Esophagus squamous epithelium (tissue), 4 donors: ENCODE data around the gene COMMD1.
A peak's percentile ranks its signal among the peaks of the same experiment; 100 is the strongest.

ENCODE experiments used
- CTCF ChIP-seq, 6 experiments: fragments of 450-650 bp in 4 of 6; fragments of 200-600 bp in 2 of 6; sonication (generic) in 2 of 6; IDR thresholded peaks; one replicate each; pipeline ENCODE4 v1.5.1; 2016 to 2019; ENCODE audit warnings: antibody characterized with exemption in 6 of 6, mild to moderate bottlenecking in 4 of 6, moderate library complexity in 4 of 6
- POLR2A ChIP-seq, 4 donors: fragments of 450-650 bp; IDR thresholded peaks; one replicate each; pipeline ENCODE4 v1.6.1; 2017; ENCODE audit warnings: antibody characterized with exemption in 4 of 4, mild to moderate bottlenecking in 4 of 4, moderate library complexity in 3 of 4

GRCh38 chr2:61898810-61899209 lies 6.7 kb upstream of the COMMD1 start:
- TF ChIP-seq CTCF (IDR thresholded peaks at IDR 0.05) (peak in 4 of 6 experiments; percentile 9 to 59 (median 25)), POLR2A (IDR thresholded peaks at IDR 0.05) (no peak)
